HG03025 (cell line): ENCODE data around the gene TUBA1C.
"Not testable (repeated sequence)": the region's sequence is repeated elsewhere in the genome, so short reads cannot be mapped to it uniquely, and the experiment has no call there.

ENCODE experiments used
- ATAC-seq: cut with Tn5 transposase; IDR thresholded peaks from one replicate; pipeline ENCODE4 v1.9.1; 2021; ENCODE audit warnings: mild to moderate bottlenecking, moderate library complexity; ENCODE audit not compliant: unreplicated experiment, low FRiP score

Gene TUBA1C

GRCh38 chr12:49282740-49283375 is 18.0 kb downstream of the TUBA1C start:
- not testable (repeated sequence) for ATAC-seq

- no peak for ATAC-seq
Measured at GRCh38 chr12:49283541-49284429, 18.9 kb downstream of the TUBA1C start.

GRCh38 chr12:49284672-49285071 is 19.8 kb downstream of the TUBA1C start:
- no peak for ATAC-seq

- ATAC-seq = no peak
Measured at GRCh38 chr12:49287876-49288275, 23.0 kb downstream of the TUBA1C start.

- no peak for ATAC-seq
Measured at GRCh38 chr12:49288412-49288853, 23.6 kb downstream of the TUBA1C start.

DNA sequence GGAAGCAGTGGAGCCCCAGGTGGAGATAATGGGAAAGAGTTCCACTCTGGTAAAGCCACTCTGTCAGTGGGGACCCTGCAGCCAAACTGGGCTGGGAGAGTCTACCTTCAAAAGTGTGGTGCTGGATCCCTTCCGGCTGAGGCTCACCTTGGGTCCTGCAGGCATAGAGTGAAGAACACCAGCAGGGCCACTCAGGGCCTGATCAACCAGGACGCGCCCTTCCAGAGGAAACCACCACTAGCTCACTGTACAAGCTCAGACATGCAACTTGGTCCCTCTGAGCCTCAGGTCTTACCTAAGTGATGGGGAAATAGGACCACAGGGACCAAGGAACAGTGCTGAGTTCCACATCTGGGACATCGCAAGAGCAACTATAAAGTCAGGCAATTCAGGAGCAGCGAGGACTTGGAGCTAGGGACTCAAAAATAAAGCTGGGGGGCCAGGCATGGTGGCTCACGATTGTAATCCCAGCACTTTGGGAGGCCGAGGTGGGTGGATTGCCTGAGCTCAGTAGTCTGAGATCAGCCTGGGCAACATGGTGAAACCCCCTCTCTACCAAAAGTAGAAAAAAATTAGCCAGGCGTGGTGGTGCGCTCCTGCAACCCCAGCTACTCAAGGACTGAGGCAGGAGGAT is 24.2 kb downstream of the TUBA1C start:
- no peak for ATAC-seq

- no peak for ATAC-seq
Measured at GRCh38 chr12:49292729-49293055, 27.8 kb downstream of the TUBA1C start.

- ATAC-seq = no peak
Measured at GRCh38 chr12:49293056-49293956, 28.4 kb downstream of the TUBA1C start.

GRCh38 chr12:49294086-49294803 is 29.4 kb downstream of the TUBA1C start:
- no peak for ATAC-seq

- no peak for ATAC-seq
Measured at GRCh38 chr12:49294804-49295081, 29.9 kb downstream of the TUBA1C start.

GRCh38 chr12:49295082-49295936 is 30.4 kb downstream of the TUBA1C start, which contains the start of gene PRPH:
TSS of gene PRPH (plus strand) at chr12:49295147. CDS start at chr12:49295201, 54 bp downstream.
- ATAC-seq = no peak

DNA sequence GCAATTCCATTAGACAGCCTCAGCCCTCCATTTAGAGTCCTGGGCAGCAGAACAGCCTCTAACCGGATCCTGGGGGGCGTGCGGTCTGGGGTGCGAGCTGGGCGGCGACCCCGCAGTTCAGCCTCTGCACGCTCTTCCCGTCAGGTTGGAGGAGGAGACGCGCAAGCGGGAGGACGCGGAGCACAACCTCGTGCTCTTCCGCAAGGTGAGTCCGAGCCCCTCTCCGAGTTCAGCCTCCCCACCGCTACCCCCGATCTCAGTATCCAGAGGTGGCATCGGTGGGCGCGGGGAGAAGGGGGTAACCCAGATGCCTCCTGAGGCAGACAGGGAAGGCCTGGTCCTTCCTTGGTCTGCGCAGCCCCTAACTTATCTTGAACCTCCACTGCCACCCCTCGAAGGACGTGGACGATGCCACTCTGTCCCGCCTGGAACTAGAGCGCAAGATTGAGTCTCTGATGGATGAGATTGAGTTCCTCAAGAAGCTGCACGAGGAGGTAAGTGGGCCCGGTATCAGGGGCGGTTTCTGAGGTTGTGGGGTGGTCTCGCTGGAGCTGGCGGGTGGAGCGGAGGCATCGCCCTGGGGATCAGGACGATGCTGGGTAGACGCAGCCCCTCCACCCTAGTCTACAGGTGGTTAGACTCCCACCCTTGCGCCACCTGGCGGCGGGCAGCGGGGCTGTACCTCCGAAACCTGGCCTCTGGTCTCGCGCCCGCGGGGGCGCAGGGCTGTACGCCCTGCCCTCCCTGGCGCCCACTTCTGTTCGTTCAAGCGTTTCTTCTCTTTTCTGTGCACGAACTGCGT is 31.4 kb downstream of the TUBA1C start:
- ATAC-seq = no peak

GRCh38 chr12:49296836-49297694 is 32.2 kb downstream of the TUBA1C start:
- no peak for ATAC-seq

DNA sequence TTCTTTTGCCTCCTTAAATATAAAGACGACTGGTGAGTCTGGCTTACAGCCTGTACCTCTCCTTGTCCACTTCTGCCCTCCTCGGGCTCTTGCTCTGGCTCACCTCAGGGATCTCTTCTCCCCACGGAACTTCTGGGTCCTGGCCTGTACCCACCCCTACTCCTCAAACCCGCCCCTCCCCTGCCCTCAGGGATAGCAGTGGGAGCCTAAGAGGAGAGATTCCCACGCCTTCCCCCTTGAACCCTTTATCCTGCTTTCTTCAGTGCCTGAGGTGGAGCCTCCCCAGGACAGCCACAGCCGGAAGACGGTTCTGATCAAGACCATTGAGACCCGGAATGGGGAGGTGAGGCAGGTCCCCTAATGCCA is 32.8 kb downstream of the TUBA1C start:
- ATAC-seq = no peak

DNA sequence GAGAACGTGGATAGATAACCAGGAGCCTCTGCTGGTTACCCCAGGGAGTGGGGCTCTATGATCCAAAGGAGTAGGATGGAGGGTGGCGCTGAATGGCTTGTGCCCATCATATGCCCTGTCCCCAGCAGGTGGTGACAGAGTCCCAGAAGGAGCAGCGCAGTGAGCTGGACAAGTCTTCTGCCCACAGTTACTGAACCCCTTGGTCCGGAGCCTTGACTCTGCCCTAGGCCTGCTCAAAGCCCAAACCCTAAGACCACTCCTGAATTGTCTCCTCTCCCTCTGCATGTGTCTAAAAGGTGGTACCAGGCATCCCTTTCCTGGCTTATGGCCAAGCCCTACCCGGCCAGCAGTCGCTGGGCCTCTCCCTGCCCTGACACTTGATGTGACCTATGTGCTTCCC is 33.3 kb downstream of the TUBA1C start:
- no peak for ATAC-seq

DNA sequence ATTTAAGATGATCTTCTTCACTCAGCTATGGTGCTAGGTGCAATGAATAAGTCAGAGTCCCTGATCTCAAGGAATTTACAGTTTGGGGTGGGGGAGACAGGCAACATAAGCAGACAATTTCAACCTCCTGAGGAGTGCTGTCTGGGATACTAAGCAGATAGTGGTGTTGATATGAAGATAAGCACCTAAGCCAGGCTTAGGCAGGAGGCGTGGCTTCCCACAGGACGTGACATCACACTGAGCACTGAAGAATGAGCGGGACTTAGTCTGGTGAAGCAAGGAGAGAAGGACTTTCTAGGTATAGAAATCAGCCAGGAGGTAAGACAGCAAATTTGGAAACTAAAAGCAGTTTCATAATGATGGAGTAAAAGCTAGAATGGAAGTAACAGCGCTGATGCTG is 36.9 kb downstream of the TUBA1C start:
- no peak for ATAC-seq

DNA sequence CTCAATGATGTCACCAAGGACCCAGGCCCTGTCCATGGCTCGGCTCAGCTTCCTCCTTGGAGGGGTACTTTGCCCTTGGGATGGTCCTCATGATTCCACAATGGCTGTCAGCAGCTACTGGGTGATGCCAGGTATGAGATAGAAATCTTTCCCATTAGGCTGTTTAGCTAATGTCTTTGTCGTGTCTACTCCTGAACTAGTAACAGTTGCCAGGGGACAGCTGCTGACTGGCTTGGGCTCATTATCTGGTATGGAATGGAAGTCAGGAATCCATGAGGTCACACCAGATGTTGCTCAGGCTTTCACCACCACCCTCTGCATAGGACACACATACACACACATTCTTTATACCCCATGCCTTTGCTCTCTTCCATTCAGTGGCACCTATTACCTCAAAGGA is 39.3 kb downstream of the TUBA1C start:
- no peak for ATAC-seq
